ENCODE results near the gene HEG1. TPM values are rescaled to one million over a fixed set of nuclear protein-coding genes. Genes with fewer than 3 reads are reported as not detected.

HEG1 gene
- total and polyA plus RNA-seq, 2 of the 13 experiments (the other 11 are each of a cell fraction or from before 2014, with no cell fraction given) = 10.7 to 18.2 TPM

DNA sequence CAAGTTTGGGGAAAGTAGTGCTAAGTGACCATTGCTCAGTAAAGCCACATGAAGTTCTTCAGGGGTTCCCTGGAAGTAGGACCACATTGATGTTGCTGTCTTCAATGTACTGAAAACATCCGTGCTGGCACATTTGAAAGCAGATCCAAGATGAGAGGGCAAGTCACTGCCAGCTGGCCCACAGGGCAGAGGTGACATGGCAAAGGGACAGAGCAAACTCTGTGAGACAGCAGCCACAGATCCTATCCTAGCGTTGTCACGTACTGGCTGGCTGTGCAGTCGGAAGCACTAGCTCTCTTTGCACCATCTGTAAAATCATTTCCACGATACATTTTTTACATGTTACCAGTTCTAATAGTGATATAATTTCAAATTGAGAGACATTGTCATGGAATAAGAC is 135.1 kb downstream of the HEG1 start:
- no peak overlapping the region for H3K27ac ChIP-seq (ENCODE audit: extremely low read length, insufficient read depth, low read length)
- H4K20me1 ChIP-seq (ENCODE audit: insufficient read depth, low read length) = no peaks in the 10 kb centered on the region
- TF ChIP-seq KLF16 (CRISPR knock-in tag; IDR thresholded peaks at IDR 0.05) (no peak), AHR (CRISPR knock-in tag; IDR thresholded peaks at IDR 0.05) (no peak), MIER2 (CRISPR knock-in tag; IDR thresholded peaks at IDR 0.05) (no peak), ZNF598 (CRISPR knock-in tag; IDR thresholded peaks at IDR 0.05; ENCODE audit: borderline replicate concordance) (no peak), KDM5B (CRISPR knock-in tag; IDR thresholded peaks at IDR 0.05; ENCODE audit: borderline replicate concordance) (no peak), TAF1 (CRISPR knock-in tag; IDR thresholded peaks at IDR 0.05) (no peak), ZNF790 (CRISPR knock-in tag; IDR thresholded peaks at IDR 0.05; ENCODE audit: borderline replicate concordance) (no peak), DMAP1 (CRISPR knock-in tag; IDR thresholded peaks at IDR 0.05) (no peak), ZNF33A (CRISPR knock-in tag; IDR thresholded peaks at IDR 0.05; ENCODE audit: borderline replicate concordance) (no peak), ZNF124 (CRISPR knock-in tag; IDR thresholded peaks at IDR 0.05) (no peak), NFYC (CRISPR knock-in tag; IDR thresholded peaks at IDR 0.05) (no peak), TSC22D2 (CRISPR knock-in tag; IDR thresholded peaks at IDR 0.05; ENCODE audit: borderline replicate concordance) (no peak)
- TF ChIP-seq, protein P1, sequence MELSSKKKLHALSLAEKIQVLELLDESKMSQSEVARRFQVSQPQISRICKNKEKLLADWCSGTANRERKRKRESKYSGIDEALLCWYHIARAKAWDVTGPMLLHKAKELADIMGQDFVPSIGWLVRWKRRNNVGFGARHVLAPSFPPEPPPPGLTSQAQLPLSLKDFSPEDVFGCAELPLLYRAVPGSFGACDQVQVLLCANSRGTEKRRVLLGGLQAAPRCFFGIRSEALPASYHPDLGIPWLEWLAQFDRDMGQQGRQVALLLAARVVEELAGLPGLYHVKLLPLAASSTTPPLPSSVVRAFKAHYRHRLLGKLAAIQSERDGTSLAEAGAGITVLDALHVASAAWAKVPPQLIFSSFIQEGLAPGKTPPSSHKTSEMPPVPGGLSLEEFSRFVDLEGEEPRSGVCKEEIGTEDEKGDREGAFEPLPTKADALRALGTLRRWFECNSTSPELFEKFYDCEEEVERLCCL (CRISPR knock-in tag; IDR thresholded peaks at IDR 0.05; ENCODE audit: borderline replicate concordance) = no peak
- TF ChIP-seq, protein P2, sequence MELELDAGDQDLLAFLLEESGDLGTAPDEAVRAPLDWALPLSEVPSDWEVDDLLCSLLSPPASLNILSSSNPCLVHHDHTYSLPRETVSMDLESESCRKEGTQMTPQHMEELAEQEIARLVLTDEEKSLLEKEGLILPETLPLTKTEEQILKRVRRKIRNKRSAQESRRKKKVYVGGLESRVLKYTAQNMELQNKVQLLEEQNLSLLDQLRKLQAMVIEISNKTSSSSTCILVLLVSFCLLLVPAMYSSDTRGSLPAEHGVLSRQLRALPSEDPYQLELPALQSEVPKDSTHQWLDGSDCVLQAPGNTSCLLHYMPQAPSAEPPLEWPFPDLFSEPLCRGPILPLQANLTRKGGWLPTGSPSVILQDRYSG (CRISPR knock-in tag; IDR thresholded peaks at IDR 0.05) = no peak
- TF ChIP-seq, protein P3, sequence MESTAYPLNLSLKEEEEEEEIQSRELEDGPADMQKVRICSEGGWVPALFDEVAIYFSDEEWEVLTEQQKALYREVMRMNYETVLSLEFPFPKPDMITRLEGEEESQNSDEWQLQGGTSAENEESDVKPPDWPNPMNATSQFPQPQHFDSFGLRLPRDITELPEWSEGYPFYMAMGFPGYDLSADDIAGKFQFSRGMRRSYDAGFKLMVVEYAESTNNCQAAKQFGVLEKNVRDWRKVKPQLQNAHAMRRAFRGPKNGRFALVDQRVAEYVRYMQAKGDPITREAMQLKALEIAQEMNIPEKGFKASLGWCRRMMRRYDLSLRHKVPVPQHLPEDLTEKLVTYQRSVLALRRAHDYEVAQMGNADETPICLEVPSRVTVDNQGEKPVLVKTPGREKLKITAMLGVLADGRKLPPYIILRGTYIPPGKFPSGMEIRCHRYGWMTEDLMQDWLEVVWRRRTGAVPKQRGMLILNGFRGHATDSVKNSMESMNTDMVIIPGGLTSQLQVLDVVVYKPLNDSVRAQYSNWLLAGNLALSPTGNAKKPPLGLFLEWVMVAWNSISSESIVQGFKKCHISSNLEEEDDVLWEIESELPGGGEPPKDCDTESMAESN (CRISPR knock-in tag; conservative IDR thresholded peaks at IDR 0.05) = no peak
- no peaks in the 10 kb centered on the region for H3K9me3 ChIP-seq (ENCODE audit: low read length)
- CTCF ChIA-PET (ENCODE audit: low intra/inter-chr PET ratio, low total read pairs) = no interaction called here
- no peak overlapping the region for H3K4me2 ChIP-seq (ENCODE audit: low read depth, low read length)
- POLR2A ChIA-PET = no interaction called here
- H3K27me3 ChIP-seq (ENCODE audit: control insufficient read depth in 1 of 2, insufficient read depth in 2 of 2, low read length in 2 of 2) = peaks cover 0 to 7% of the 10 kb centered on the region in 2 experiments; a peak in 1 of 5 replicates
- DNase-seq (ENCODE audit: low spot score) = no peak
- no peaks in the 10 kb centered on the region for H3K36me3 ChIP-seq (replicated peaks in 1 of 2; ENCODE audit: control insufficient read depth in 1 of 2, insufficient read depth in 2 of 2, low read length in 2 of 2)
- BruUV-seq (replicated peaks) = no TSS peak
- no peaks in the 10 kb centered on the region for H3K79me2 ChIP-seq (ENCODE audit: insufficient read depth, low read length)
- intact Hi-C loops (cut with micrococcal nuclease; ENCODE audit: unreplicated experiment) = loop anchor here (10.0 kb wide), 1 partner anchor 664 kb away; no protein-coding TSS in a partner anchor
- 79% methylated on average over 4 of the region's 5 CpGs for WGBS (ENCODE audit: low lambda C conversion rate)
- no peak for ATAC-seq
- H3K4me1 ChIP-seq (ENCODE audit: insufficient read depth, low read length) = peaks cover 20% of the 10 kb centered on the region
- FAIRE-seq = no peak
- no peak overlapping the region for H2AFZ ChIP-seq (ENCODE audit: low read length)
- in situ Hi-C loops (cut with HindIII; ENCODE audit: extremely low pct_ligation_motif_present, low pct_unique_long_range_greater_than_20kb) = no loop called here
- H3K9ac ChIP-seq (ENCODE audit: insufficient read depth, low read depth, low read length) = no peak overlapping the region
- no peak overlapping the region for H3K4me3 ChIP-seq (replicated peaks in 1 of 3; ENCODE audit: insufficient read depth in 1 of 3, low read depth in 2 of 3, low read length in 3 of 3)

Data from HepG2 (cell line).